ENCODE data around the gene C1R.

C1R gene

DNA sequence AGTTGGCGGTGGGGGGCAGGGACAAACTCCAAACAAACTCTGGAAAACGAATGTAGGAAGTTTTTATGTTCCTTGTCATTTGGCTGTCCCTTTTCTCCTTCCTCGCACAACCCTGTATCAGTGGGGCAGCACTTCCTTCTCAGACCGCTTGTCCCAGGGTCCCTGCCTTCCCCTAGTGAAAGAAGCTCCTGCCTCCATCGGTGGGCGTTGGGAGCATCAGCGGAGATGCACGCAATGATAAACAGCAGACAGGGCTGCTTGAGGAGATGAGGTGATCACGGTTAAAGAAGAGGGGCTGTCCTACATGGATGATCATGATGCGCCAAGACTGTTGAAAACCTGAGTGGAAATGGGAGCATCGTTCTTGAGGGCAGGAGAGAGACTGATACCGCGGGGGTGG lies 31.1 kb downstream of the C1R start:
- H3K79me2 ChIP-seq (ENCODE audit: low read length), result no peaks in the 10 kb centered on the region
- no peaks in the 10 kb centered on the region for H3K4me1 ChIP-seq (ENCODE audit: low read length)
- TF ChIP-seq EZH2phosphoT487 (IDR thresholded peaks at IDR 0.05; ENCODE audit: low read depth), result no peak
- TF ChIP-seq, protein P1, sequence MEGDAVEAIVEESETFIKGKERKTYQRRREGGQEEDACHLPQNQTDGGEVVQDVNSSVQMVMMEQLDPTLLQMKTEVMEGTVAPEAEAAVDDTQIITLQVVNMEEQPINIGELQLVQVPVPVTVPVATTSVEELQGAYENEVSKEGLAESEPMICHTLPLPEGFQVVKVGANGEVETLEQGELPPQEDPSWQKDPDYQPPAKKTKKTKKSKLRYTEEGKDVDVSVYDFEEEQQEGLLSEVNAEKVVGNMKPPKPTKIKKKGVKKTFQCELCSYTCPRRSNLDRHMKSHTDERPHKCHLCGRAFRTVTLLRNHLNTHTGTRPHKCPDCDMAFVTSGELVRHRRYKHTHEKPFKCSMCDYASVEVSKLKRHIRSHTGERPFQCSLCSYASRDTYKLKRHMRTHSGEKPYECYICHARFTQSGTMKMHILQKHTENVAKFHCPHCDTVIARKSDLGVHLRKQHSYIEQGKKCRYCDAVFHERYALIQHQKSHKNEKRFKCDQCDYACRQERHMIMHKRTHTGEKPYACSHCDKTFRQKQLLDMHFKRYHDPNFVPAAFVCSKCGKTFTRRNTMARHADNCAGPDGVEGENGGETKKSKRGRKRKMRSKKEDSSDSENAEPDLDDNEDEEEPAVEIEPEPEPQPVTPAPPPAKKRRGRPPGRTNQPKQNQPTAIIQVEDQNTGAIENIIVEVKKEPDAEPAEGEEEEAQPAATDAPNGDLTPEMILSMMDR (IDR thresholded peaks at IDR 0.05; ENCODE audit: low read depth, low read length), result no peak
- H3K36me3 ChIP-seq (replicated peaks; ENCODE audit: low read depth, low read length), result no peaks in the 10 kb centered on the region
- H3K4me2 ChIP-seq (ENCODE audit: low read length), result no peak overlapping the region
- H4K20me1 ChIP-seq (ENCODE audit: insufficient read depth, low read length), result no peaks in the 10 kb centered on the region
- H2AFZ ChIP-seq (ENCODE audit: low read depth, low read length), result no peak overlapping the region
- H3K4me3 ChIP-seq (ENCODE audit: low read length), result no peak overlapping the region
- H3K9ac ChIP-seq (ENCODE audit: low read length), result no peak overlapping the region
- peaks cover 39% of the 10 kb centered on the region for H3K27me3 ChIP-seq (ENCODE audit: low read depth, low read length)
- no peak overlapping the region for H3K27ac ChIP-seq (ENCODE audit: low read length)
- no peaks in the 10 kb centered on the region for H3K9me3 ChIP-seq (ENCODE audit: insufficient read depth, low read length)

DNA sequence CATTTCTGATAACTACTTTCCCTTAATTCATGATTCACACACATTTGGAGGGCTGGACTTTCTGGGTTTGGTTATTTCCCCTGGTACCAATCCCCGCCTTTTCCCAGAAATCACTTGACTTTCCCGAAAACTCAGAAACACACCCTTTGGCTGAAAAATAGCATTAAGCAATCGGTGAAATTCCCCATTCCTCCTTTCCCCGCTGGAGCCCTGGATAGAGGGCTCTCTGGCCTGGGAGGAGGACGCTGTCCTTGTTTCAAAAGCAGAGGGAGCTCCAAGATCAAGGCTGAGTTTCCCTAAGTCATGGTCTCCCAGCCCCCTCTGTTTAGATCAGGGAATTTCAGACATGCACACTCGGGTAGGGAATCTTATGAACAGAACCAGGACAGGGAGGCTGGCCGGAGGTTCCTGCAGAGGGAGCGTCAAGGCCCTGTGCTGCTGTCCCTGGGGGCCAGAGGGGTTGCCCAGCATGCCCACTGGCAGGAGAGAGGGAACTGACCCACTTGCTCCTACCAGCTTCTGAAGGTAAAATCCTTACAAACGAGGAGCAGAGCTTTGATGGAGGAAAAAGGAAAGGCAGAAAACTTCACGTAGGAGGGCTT lies 31.8 kb downstream of the C1R start, which contains the start of gene C1S:
TSS of gene C1S (plus strand) at position 366 of the 602 bp plus-strand sequence. CDS start 1,195 bp downstream, outside the sequence.
- no peak within 1 kb of the TSS for H3K9ac ChIP-seq (ENCODE audit: low read length)
- no peak within 1 kb of the TSS for H3K27ac ChIP-seq (ENCODE audit: low read length)
- H3K27me3 ChIP-seq (ENCODE audit: low read depth, low read length), result peaks cover 42% of the 10 kb centered on the region
- no peaks in the 10 kb centered on the region for H3K79me2 ChIP-seq (ENCODE audit: low read length)
- H3K4me1 ChIP-seq (ENCODE audit: low read length), result no peaks in the 10 kb centered on the region
- no peaks in the 10 kb centered on the region for H3K9me3 ChIP-seq (ENCODE audit: insufficient read depth, low read length)
- H3K4me3 ChIP-seq (ENCODE audit: low read length), result no peak within 1 kb of the TSS
- no peaks in the 10 kb centered on the region for H4K20me1 ChIP-seq (ENCODE audit: insufficient read depth, low read length)
- H3K36me3 ChIP-seq (replicated peaks; ENCODE audit: low read depth, low read length), result no peaks in the 10 kb centered on the region
- no peak within 1 kb of the TSS for H3K4me2 ChIP-seq (ENCODE audit: low read length)
- no peak within 1 kb of the TSS for H2AFZ ChIP-seq (ENCODE audit: low read depth, low read length)
- no peak for TF ChIP-seq EZH2phosphoT487 (IDR thresholded peaks at IDR 0.05; ENCODE audit: low read depth)
- TF ChIP-seq, protein P1 (IDR thresholded peaks at IDR 0.05; ENCODE audit: low read depth, low read length), result no peak

DNA sequence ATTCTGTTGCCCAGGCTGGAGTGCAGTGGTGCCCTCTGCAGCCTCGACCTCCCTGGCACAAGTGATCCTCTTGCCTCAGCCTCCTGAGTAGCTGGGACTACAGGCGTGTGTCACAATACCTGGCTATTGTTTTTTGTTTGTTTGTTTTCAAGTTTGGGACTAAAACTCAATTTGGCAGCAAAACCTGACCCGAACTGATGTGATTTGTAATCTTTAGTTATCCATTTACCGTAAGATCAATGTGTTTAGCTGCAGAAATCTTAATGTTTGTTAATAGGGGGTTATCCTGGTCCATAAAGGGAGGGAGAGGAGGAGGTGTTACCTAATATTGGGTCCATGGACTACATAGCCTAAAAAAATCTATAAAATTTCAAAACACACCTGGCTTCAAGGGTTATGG lies 32.5 kb downstream of the C1R start:
- H3K4me1 ChIP-seq (ENCODE audit: low read length), result no peaks in the 10 kb centered on the region
- H3K36me3 ChIP-seq (replicated peaks; ENCODE audit: low read depth, low read length), result no peaks in the 10 kb centered on the region
- H3K27ac ChIP-seq (ENCODE audit: low read length), result no peak overlapping the region
- H3K9ac ChIP-seq (ENCODE audit: low read length), result no peak overlapping the region
- TF ChIP-seq EZH2phosphoT487 (IDR thresholded peaks at IDR 0.05; ENCODE audit: low read depth), result no peak
- TF ChIP-seq, protein P1 (IDR thresholded peaks at IDR 0.05; ENCODE audit: low read depth, low read length), result no peak
- H3K9me3 ChIP-seq (ENCODE audit: insufficient read depth, low read length), result no peaks in the 10 kb centered on the region
- H2AFZ ChIP-seq (ENCODE audit: low read depth, low read length), result no peak overlapping the region
- H3K4me2 ChIP-seq (ENCODE audit: low read length), result no peak overlapping the region
- H3K4me3 ChIP-seq (ENCODE audit: low read length), result no peak overlapping the region
- no peaks in the 10 kb centered on the region for H4K20me1 ChIP-seq (ENCODE audit: insufficient read depth, low read length)
- H3K27me3 ChIP-seq (ENCODE audit: low read depth, low read length), result peaks cover 48% of the 10 kb centered on the region
- H3K79me2 ChIP-seq (ENCODE audit: low read length), result no peaks in the 10 kb centered on the region

DNA sequence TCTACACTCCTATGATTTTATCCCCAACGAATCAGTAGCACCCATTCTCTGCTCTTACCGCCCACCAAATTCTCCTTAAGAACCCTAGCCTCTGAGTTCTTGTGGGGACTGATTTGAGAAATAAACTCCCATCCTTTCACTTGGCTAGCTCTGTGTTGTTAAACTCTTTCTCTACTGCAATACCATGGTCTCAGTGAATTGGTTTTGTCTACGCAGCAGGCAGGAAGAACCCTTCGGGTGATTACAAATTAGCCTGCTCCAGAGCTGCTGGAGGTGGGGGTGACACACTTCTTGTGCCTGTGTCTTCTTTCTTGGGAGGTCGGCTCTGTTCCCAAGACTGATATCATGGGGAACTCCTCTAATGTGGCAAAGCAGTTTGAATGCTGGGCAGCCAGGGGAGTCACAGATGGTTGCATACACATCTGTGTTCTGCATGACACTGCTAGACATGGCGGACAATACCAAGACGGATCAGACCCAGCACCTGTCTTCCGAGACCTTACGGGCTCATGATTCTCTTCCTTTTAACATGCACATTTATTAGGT lies 33.3 kb downstream of the C1R start:
- Histone ChIP-seq H3K27ac (ENCODE audit: low read length) (no peak overlapping the region), H3K9me3 (ENCODE audit: insufficient read depth, low read length) (no peaks in the 10 kb centered on the region), H3K4me3 (ENCODE audit: low read length) (no peak overlapping the region), H3K9ac (ENCODE audit: low read length) (no peak overlapping the region), H4K20me1 (ENCODE audit: insufficient read depth, low read length) (no peaks in the 10 kb centered on the region), H2AFZ (ENCODE audit: low read depth, low read length) (no peak overlapping the region), H3K79me2 (ENCODE audit: low read length) (no peaks in the 10 kb centered on the region), H3K4me1 (ENCODE audit: low read length) (no peaks in the 10 kb centered on the region), H3K4me2 (ENCODE audit: low read length) (no peak overlapping the region), H3K27me3 (ENCODE audit: low read depth, low read length) (peaks cover 48% of the 10 kb centered on the region), H3K36me3 (replicated peaks; ENCODE audit: low read depth, low read length) (no peaks in the 10 kb centered on the region)
- TF ChIP-seq EZH2phosphoT487 (IDR thresholded peaks at IDR 0.05; ENCODE audit: low read depth), result no peak
- TF ChIP-seq, protein P1 (IDR thresholded peaks at IDR 0.05; ENCODE audit: low read depth, low read length), result no peak
